ENCODE results near the gene TSC22D1. TPM values are rescaled to one million over a fixed set of nuclear protein-coding genes. Genes with fewer than 3 reads are reported as not detected.
A peak's percentile ranks its signal among the peaks of the same experiment; 100 is the strongest.

TSC22D1 gene
- total RNA-seq, 2 donors from 2014 or later = 4.1 to 6.8 TPM

GRCh38 chr13:44440046-44440608 is 136.0 kb downstream of the TSC22D1 start:
- Mint-ChIP-seq H3K27ac (no peak overlapping the region), H3K4me3 (no peak overlapping the region), H3K27me3 (no peaks in the 10 kb centered on the region), H3K36me3 (ENCODE audit: low read depth) (no peaks in the 10 kb centered on the region), H3K9me3 (no peaks in the 10 kb centered on the region), H3K4me1 (no peaks in the 10 kb centered on the region)
- ATAC-seq (replicated peaks) = no peak

- Mint-ChIP-seq H3K9me3 (no peaks in the 10 kb centered on the region), H3K4me3 (no peak overlapping the region), H3K27ac (no peak overlapping the region), H3K36me3 (ENCODE audit: low read depth) (no peaks in the 10 kb centered on the region), H3K27me3 (no peaks in the 10 kb centered on the region), H3K4me1 (no peaks in the 10 kb centered on the region)
- no peak for ATAC-seq (replicated peaks)
Observed at GRCh38 chr13:44439452-44440024, 136.6 kb downstream of the TSC22D1 start.

- Mint-ChIP-seq H3K27me3 (no peaks in the 10 kb centered on the region), H3K4me1 (no peaks in the 10 kb centered on the region), H3K9me3 (no peaks in the 10 kb centered on the region), H3K27ac (no peak overlapping the region), H3K36me3 (ENCODE audit: low read depth) (no peaks in the 10 kb centered on the region), H3K4me3 (no peak overlapping the region)
- ATAC-seq (replicated peaks) = no peak
Observed at GRCh38 chr13:44438234-44438579, 137.9 kb downstream of the TSC22D1 start.

- Mint-ChIP-seq H3K27me3 (no peaks in the 10 kb centered on the region), H3K4me3 (peak overlapping the region; percentile 78), H3K9me3 (no peaks in the 10 kb centered on the region), H3K36me3 (ENCODE audit: low read depth) (no peaks in the 10 kb centered on the region), H3K4me1 (no peaks in the 10 kb centered on the region), H3K27ac (no peak overlapping the region)
- ATAC-seq (replicated peaks) = no peak
Observed at GRCh38 chr13:44437356-44438233, 138.5 kb downstream of the TSC22D1 start.

- no peaks in the 10 kb centered on the region for H3K27me3 Mint-ChIP-seq
- H3K9me3 Mint-ChIP-seq = no peaks in the 10 kb centered on the region
- no peaks in the 10 kb centered on the region for H3K36me3 Mint-ChIP-seq (ENCODE audit: low read depth)
- peak overlapping the region; percentile 84 for H3K27ac Mint-ChIP-seq
- peak; percentile 68 for ATAC-seq (replicated peaks)
- no peaks in the 10 kb centered on the region for H3K4me1 Mint-ChIP-seq
- H3K4me3 Mint-ChIP-seq = peak overlapping the region; percentile 78
Observed at GRCh38 chr13:44436589-44437337, 139.4 kb downstream of the TSC22D1 start.

- Mint-ChIP-seq H3K9me3 (no peaks in the 10 kb centered on the region), H3K36me3 (ENCODE audit: low read depth) (no peaks in the 10 kb centered on the region), H3K27me3 (no peaks in the 10 kb centered on the region), H3K4me3 (peak overlapping the region; percentile 78), H3K4me1 (no peaks in the 10 kb centered on the region), H3K27ac (peak overlapping the region; percentile 84)
- ATAC-seq (replicated peaks) = no peak
Observed at GRCh38 chr13:44435919-44436510, 140.1 kb downstream of the TSC22D1 start.

- H3K27me3 Mint-ChIP-seq = no peaks in the 10 kb centered on the region
- no peaks in the 10 kb centered on the region for H3K4me1 Mint-ChIP-seq
- peak overlapping the region; percentile 84 for H3K27ac Mint-ChIP-seq
- ATAC-seq (replicated peaks) = peak; percentile 83
- peak overlapping the region; percentile 78 for H3K4me3 Mint-ChIP-seq
- no peaks in the 10 kb centered on the region for H3K36me3 Mint-ChIP-seq (ENCODE audit: low read depth)
- no peaks in the 10 kb centered on the region for H3K9me3 Mint-ChIP-seq
Observed at GRCh38 chr13:44435142-44435918, 140.8 kb downstream of the TSC22D1 start.

- Mint-ChIP-seq H3K4me3 (peak overlapping the region; percentile 78), H3K36me3 (ENCODE audit: low read depth) (no peaks in the 10 kb centered on the region), H3K27ac (no peak overlapping the region), H3K9me3 (no peaks in the 10 kb centered on the region), H3K27me3 (no peaks in the 10 kb centered on the region), H3K4me1 (no peaks in the 10 kb centered on the region)
- no peak for ATAC-seq (replicated peaks)
Observed at GRCh38 chr13:44434766-44435141, 141.4 kb downstream of the TSC22D1 start.

GRCh38 chr13:44433863-44434765 is 142.0 kb downstream of the TSC22D1 start:
- Mint-ChIP-seq H3K4me1 (no peaks in the 10 kb centered on the region), H3K9me3 (no peaks in the 10 kb centered on the region), H3K27ac (no peak overlapping the region), H3K36me3 (ENCODE audit: low read depth) (no peaks in the 10 kb centered on the region), H3K4me3 (peak overlapping the region; percentile 78), H3K27me3 (no peaks in the 10 kb centered on the region)
- ATAC-seq (replicated peaks) = no peak

GRCh38 chr13:44432650-44433049 is 143.5 kb downstream of the TSC22D1 start:
- no peaks in the 10 kb centered on the region for H3K36me3 Mint-ChIP-seq (ENCODE audit: low read depth)
- H3K27ac Mint-ChIP-seq = no peak overlapping the region
- no peak for ATAC-seq (replicated peaks)
- H3K4me1 Mint-ChIP-seq = no peaks in the 10 kb centered on the region
- H3K27me3 Mint-ChIP-seq = no peaks in the 10 kb centered on the region
- no peaks in the 10 kb centered on the region for H3K9me3 Mint-ChIP-seq
- H3K4me3 Mint-ChIP-seq = no peak overlapping the region

- H3K36me3 Mint-ChIP-seq (ENCODE audit: low read depth) = no peaks in the 10 kb centered on the region
- peak overlapping the region; percentile 26 for H3K27ac Mint-ChIP-seq
- no peaks in the 10 kb centered on the region for H3K4me1 Mint-ChIP-seq
- no peaks in the 10 kb centered on the region for H3K9me3 Mint-ChIP-seq
- ATAC-seq (replicated peaks) = no peak
- H3K27me3 Mint-ChIP-seq = no peaks in the 10 kb centered on the region
- H3K4me3 Mint-ChIP-seq = no peak overlapping the region
Observed at GRCh38 chr13:44431150-44431549, 145.0 kb downstream of the TSC22D1 start.

- Mint-ChIP-seq H3K4me3 (no peak overlapping the region), H3K9me3 (no peaks in the 10 kb centered on the region), H3K27ac (no peak overlapping the region), H3K4me1 (no peaks in the 10 kb centered on the region), H3K36me3 (ENCODE audit: low read depth) (no peaks in the 10 kb centered on the region), H3K27me3 (peaks cover 5% of the 10 kb centered on the region)
- no peak for ATAC-seq (replicated peaks)
Observed at GRCh38 chr13:44429311-44429710, 146.8 kb downstream of the TSC22D1 start.

- H3K27ac Mint-ChIP-seq = no peak overlapping the region
- no peaks in the 10 kb centered on the region for H3K9me3 Mint-ChIP-seq
- no peak for ATAC-seq (replicated peaks)
- no peaks in the 10 kb centered on the region for H3K4me1 Mint-ChIP-seq
- H3K36me3 Mint-ChIP-seq (ENCODE audit: low read depth) = no peaks in the 10 kb centered on the region
- peaks cover 22% of the 10 kb centered on the region for H3K27me3 Mint-ChIP-seq
- no peak overlapping the region for H3K4me3 Mint-ChIP-seq
Observed at GRCh38 chr13:44426461-44426860, 149.7 kb downstream of the TSC22D1 start.

All from activated T-helper 17 cell treated with anti-CD3 and anti-CD28 coated beads, Interleukin-2, amount 50 U/mL, for 72 hours (primary cell).